Glutamatergic neuron (in vitro differentiated cells): Measurements from ENCODE around the gene CLIP2. TPM values are rescaled to one million over a fixed set of nuclear protein-coding genes. Genes with fewer than 3 reads are reported as not detected.

ENCODE experiments used
- DNase-seq: peaks from one replicate; pipeline ENCODE4 v3.0.0; 2022
- H3K27ac Mint-ChIP-seq: one replicate; pipeline ENCODE4 v1.8.0; 2020; ENCODE audit warnings: mild to moderate bottlenecking, mixed read lengths, inconsistent platforms; ENCODE audit not compliant: unreplicated experiment
- H3K27me3 Mint-ChIP-seq: one replicate; pipeline ENCODE4 v1.8.0; 2020; ENCODE audit warnings: mild to moderate bottlenecking, moderate library complexity, mixed read lengths, inconsistent platforms; ENCODE audit not compliant: unreplicated experiment
- H3K36me3 Mint-ChIP-seq: one replicate; pipeline ENCODE4 v1.8.0; 2020; ENCODE audit warnings: mild to moderate bottlenecking, mixed read lengths, inconsistent platforms; ENCODE audit not compliant: unreplicated experiment
- H3K4me1 Mint-ChIP-seq: one replicate; pipeline ENCODE4 v1.8.0; 2020; ENCODE audit warnings: mild to moderate bottlenecking, low read depth, mixed read lengths, inconsistent platforms; ENCODE audit not compliant: unreplicated experiment
- H3K4me3 Mint-ChIP-seq: one replicate; pipeline ENCODE4 v1.8.0; 2020; ENCODE audit warnings: mild to moderate bottlenecking, mixed read lengths, inconsistent platforms; ENCODE audit not compliant: unreplicated experiment
- H3K9me3 Mint-ChIP-seq: one replicate; pipeline ENCODE4 v1.8.0; 2020; ENCODE audit warnings: mild to moderate bottlenecking, moderate library complexity, mixed read lengths, inconsistent platforms; ENCODE audit not compliant: unreplicated experiment
- CTCF ChIP-seq: fragments of 200-600 bp; sonication (generic); IDR thresholded peaks from one replicate; pipeline ENCODE4 v1.5.0; 2021; ENCODE audit not compliant: partially characterized antibody, unreplicated experiment
- total RNA-seq: library from RNA; stranded (reverse); fragmentation: NEBNext Ultra II Directional; extraction: Animal tissue kit (Norgen Biotek cat#: 25700); gene quantifications from one replicate; pipeline ENCODE4 v1.2.1, GENCODE V29; 2021; ENCODE audit not compliant: unreplicated experiment

The CLIP2 gene
- total RNA-seq, 1 donor from 2014 or later, result 96.1 TPM

- Mint-ChIP-seq H3K27me3 (peaks cover 20% of the 10 kb centered on the region), H3K4me1 (peaks cover 22% of the 10 kb centered on the region), H3K9me3 (peaks cover 13% of the 10 kb centered on the region), H3K4me3 (peak overlapping the region; percentile 91), H3K27ac (peak overlapping the region; percentile 94), H3K36me3 (no peaks in the 10 kb centered on the region)
- TF ChIP-seq CTCF, result no peak
- DNase-seq, result no peak
Measured at GRCh38 chr7:74288034-74288881, 949 bp upstream of the CLIP2 start.

- Mint-ChIP-seq H3K36me3 (no peaks in the 10 kb centered on the region), H3K9me3 (peaks cover 15% of the 10 kb centered on the region), H3K4me3 (peak overlapping the region; percentile 79), H3K27me3 (peaks cover 16% of the 10 kb centered on the region), H3K27ac (no peak overlapping the region), H3K4me1 (peaks cover 33% of the 10 kb centered on the region)
- peak; percentile 43 for DNase-seq
- no peak for TF ChIP-seq CTCF
Measured at GRCh38 chr7:74289659-74290552, 699 bp downstream of the CLIP2 start.

DNA sequence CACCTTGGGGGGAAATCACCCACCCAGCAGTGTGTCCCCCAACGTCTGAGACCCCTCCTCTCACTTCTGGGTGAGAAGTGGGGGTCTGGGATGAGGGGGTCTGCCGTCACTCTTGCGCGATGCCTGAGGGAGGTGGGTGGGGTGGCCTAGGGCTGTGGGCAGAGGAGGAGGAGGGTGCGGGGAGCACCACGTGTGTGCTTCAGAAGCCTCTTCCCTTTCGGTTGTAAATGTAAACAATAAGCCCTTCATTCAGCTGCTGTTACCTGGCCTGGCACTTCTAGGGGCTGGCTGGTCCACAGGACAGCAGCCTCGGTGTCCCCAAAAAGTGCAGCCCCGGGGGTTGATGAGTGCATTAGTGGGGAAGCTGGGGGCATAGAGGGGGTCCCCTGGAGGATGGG is 1.3 kb downstream of the CLIP2 start:
- Mint-ChIP-seq H3K4me3 (peak overlapping the region; percentile 79), H3K27me3 (peaks cover 16% of the 10 kb centered on the region), H3K4me1 (peaks cover 35% of the 10 kb centered on the region), H3K36me3 (no peaks in the 10 kb centered on the region), H3K9me3 (peaks cover 15% of the 10 kb centered on the region), H3K27ac (no peak overlapping the region)
- no peak for TF ChIP-seq CTCF
- DNase-seq, result no peak

- no peak for DNase-seq
- peak overlapping the region; percentile 79 for H3K4me3 Mint-ChIP-seq
- TF ChIP-seq CTCF, result no peak
Measured at GRCh38 chr7:74290981-74291441, 1.8 kb downstream of the CLIP2 start.

More at GRCh38 chr7:74290981-74291441, 1.8 kb downstream of the CLIP2 start:
- Mint-ChIP-seq H3K36me3 (no peaks in the 10 kb centered on the region), H3K4me1 (peaks cover 35% of the 10 kb centered on the region), H3K9me3 (peaks cover 17% of the 10 kb centered on the region), H3K27ac (no peak overlapping the region), H3K27me3 (peaks cover 16% of the 10 kb centered on the region)
